IMR-90 (cell line): ENCODE measurements around the gene NPTX2. TPM values are rescaled to one million over a fixed set of nuclear protein-coding genes. Genes with fewer than 3 reads are reported as not detected.
A peak's percentile ranks its signal among the peaks of the same experiment; 100 is the strongest.

Experiments
- ATAC-seq: fragments of 200-7000 bp; cut with Tn5 transposase; 2 replicates; pipeline ENCODE4 v1.9.1; 2020; ENCODE audit warnings: low read depth, mild to moderate bottlenecking, moderate library complexity
- BruUV-seq: library from RNA; stranded (reverse); fragments of 400-500 nt; replicated peaks from 2 replicates; lab custom pipeline; 2021; lab: Mats Ljungman, UMichigan
- CTCF ChIA-PET: fragments of 300-600 bp; formaldehyde crosslinking; extraction: SDS; loops from one replicate; lab custom pipeline; 2021; ENCODE audit warnings: antibody characterized with exemption; lab: Yijun Ruan, JAX
- POLR2A ChIA-PET: fragments of 300-600 bp; sonication (Branson Sonifier 250); formaldehyde crosslinking; loops from one replicate; lab custom pipeline; 2022; ENCODE audit warnings: antibody characterized with exemption; ENCODE audit not compliant: unreplicated experiment; lab: Charles Lee
- DNase-seq: peaks from one replicate; pipeline ENCODE4 v3.0.0; 2013
- H2AFZ ChIP-seq: replicated peaks from 2 replicates; pipeline ENCODE3; 2013; ENCODE audit warnings: low read length, mild to moderate bottlenecking; ENCODE audit not compliant: poor library complexity
- H2AK5ac ChIP-seq: 2 replicates; pipeline ENCODE4 v1.6.1; 2013; ENCODE audit warnings: low read depth, low read length, inconsistent platforms
- H2AK9ac ChIP-seq: replicated peaks from 2 replicates; pipeline ENCODE3; 2013; ENCODE audit warnings: mild to moderate bottlenecking, low read depth, low read length, moderate library complexity; ENCODE audit not compliant: poor library complexity
- H2BK120ac ChIP-seq: 2 replicates; pipeline ENCODE4 v1.6.1; 2013; ENCODE audit warnings: low read depth, low read length, inconsistent platforms
- H2BK15ac ChIP-seq: 3 replicates; pipeline ENCODE4 v1.6.1; 2013; ENCODE audit warnings: low read depth, low read length, inconsistent platforms
- H2BK20ac ChIP-seq: 2 replicates; pipeline ENCODE4 v1.6.1; 2013; ENCODE audit warnings: low read depth, mild to moderate bottlenecking, inconsistent platforms, low read length, moderate library complexity
- H2BK5ac ChIP-seq: 2 replicates; pipeline ENCODE4 v1.6.1; 2013; ENCODE audit warnings: mild to moderate bottlenecking, low read depth, low read length, inconsistent platforms; ENCODE audit not compliant: poor library complexity, severe bottlenecking
- H3K14ac ChIP-seq: replicated peaks from 2 replicates; pipeline ENCODE4 v1.6.1; 2013; ENCODE audit warnings: low read depth, low read length, inconsistent platforms
- H3K18ac ChIP-seq: 2 replicates; pipeline ENCODE4 v1.6.1; 2013; ENCODE audit warnings: low read depth, low read length, control low read depth
- H3K23ac ChIP-seq: 2 replicates; pipeline ENCODE4 v1.6.1; 2013; ENCODE audit warnings: low read depth, low read length, inconsistent platforms
- H3K27ac ChIP-seq: 2 replicates; pipeline ENCODE4 v1.5.1; 2013; ENCODE audit warnings: mild to moderate bottlenecking, control low read depth, low read length; ENCODE audit not compliant: insufficient read depth
- H3K27me3 ChIP-seq: 2 replicates; pipeline ENCODE4 v1.6.1; 2013; ENCODE audit warnings: low read length; ENCODE audit not compliant: control insufficient read depth, insufficient read depth
- H3K36me3 ChIP-seq: 2 replicates; pipeline ENCODE4 v1.6.1; 2013; ENCODE audit warnings: low read length, mixed read lengths; ENCODE audit not compliant: control insufficient read depth, insufficient read depth
- H3K4ac ChIP-seq: 2 replicates; pipeline ENCODE4 v1.6.1; 2013; ENCODE audit warnings: low read depth, low read length, inconsistent platforms
- H3K4me1 ChIP-seq: 2 replicates; pipeline ENCODE4 v1.6.1; 2013; ENCODE audit warnings: low read length, mixed read lengths; ENCODE audit not compliant: control insufficient read depth, insufficient read depth
- H3K4me2 ChIP-seq: 2 replicates; pipeline ENCODE4 v1.6.1; 2013; ENCODE audit warnings: low read depth, mild to moderate bottlenecking, control low read depth, low read length, moderate library complexity
- H3K4me3 ChIP-seq: 2 replicates; pipeline ENCODE4 v1.5.1; 2013; ENCODE audit warnings: low read depth, mild to moderate bottlenecking, control low read depth, low read length, moderate library complexity; ENCODE audit not compliant: insufficient read depth
- H3K56ac ChIP-seq: 2 replicates; pipeline ENCODE4 v1.6.1; 2013; ENCODE audit warnings: low read length, inconsistent platforms; ENCODE audit not compliant: insufficient read depth; ENCODE audit errors: extremely low read depth
- H3K79me1 ChIP-seq, 2 experiments: 2 replicates each; pipeline ENCODE4 v1.6.1; 2013; ENCODE audit warnings: low read length in 2 of 2, inconsistent platforms in 1 of 2, low read depth in 1 of 2
- H3K9ac ChIP-seq: 2 replicates; pipeline ENCODE4 v1.6.1; 2013; ENCODE audit warnings: low read depth, low read length, control low read depth
- H3K9me1 ChIP-seq: 2 replicates; pipeline ENCODE4 v1.6.1; 2013; ENCODE audit warnings: low read length, inconsistent platforms; ENCODE audit not compliant: insufficient read depth
- H3K9me3 ChIP-seq: 2 replicates; pipeline ENCODE4 v1.6.1; 2013; ENCODE audit warnings: low read length; ENCODE audit not compliant: control insufficient read depth, insufficient read depth
- H4K20me1 ChIP-seq: 2 replicates; pipeline ENCODE4 v1.6.1; 2013; ENCODE audit warnings: low read length, inconsistent platforms; ENCODE audit not compliant: insufficient read depth
- H4K5ac ChIP-seq: 2 replicates; pipeline ENCODE4 v1.6.1; 2013; ENCODE audit warnings: mild to moderate bottlenecking, low read depth, low read length, control low read depth
- H4K8ac ChIP-seq, 2 experiments: 2 replicates each; pipeline ENCODE4 v1.6.1; 2013; ENCODE audit warnings: low read depth in 2 of 2, low read length in 2 of 2, control low read depth in 1 of 2, inconsistent platforms in 1 of 2
- H4K91ac ChIP-seq: 2 replicates; pipeline ENCODE4 v1.6.1; 2013; ENCODE audit warnings: low read depth, low read length, inconsistent platforms; ENCODE audit not compliant: insufficient read depth
- CEBPB ChIP-seq: IDR thresholded peaks from 2 replicates; pipeline ENCODE4 v1.6.1; 2012; ENCODE audit warnings: low read depth, low read length, improper control_type of control experiment
- MAZ ChIP-seq: IDR thresholded peaks from 2 replicates; pipeline ENCODE4 v1.6.1; 2012; ENCODE audit warnings: low read depth, mild to moderate bottlenecking, low read length, improper control_type of control experiment, moderate library complexity, borderline replicate concordance
- WGBS, 2 experiments: methylation state at CpG; one replicate each; pipeline versions ENCODE4 v1.1.5 to v1.1.7; 2013; ENCODE audit warnings: missing lambda C conversion rate in 2 of 2; ENCODE audit not compliant: insufficient read length in 1 of 2; ENCODE audit errors: extremely low coverage in 2 of 2; 5-methylcytosine and 5-hydroxymethylcytosine counted together
- dilution Hi-C: fragments of 300-500 bp; cut with HindIII; formaldehyde crosslinking; loops from one replicate; pipeline ENCODE4 v1.14.3; 2018; ENCODE audit warnings: low sequenced_read_pairs; ENCODE audit not compliant: unreplicated experiment
- in situ Hi-C: fragments of 300-500 bp; cut with MboI; formaldehyde crosslinking; loops from 3 replicates; pipeline ENCODE4 v1.14.3; 2019; ENCODE audit warnings: low sequenced_read_pairs, inconsistent platforms, mixed read lengths
- intact Hi-C: fragments of 100-400 bp; cut with micrococcal nuclease; formaldehyde crosslinking; loops from 2 replicates; pipeline ENCODE4 v1.10.0; 2022
- polyA plus RNA-seq, 3 experiments: library from polyadenylated mRNA; depleted of rRNA; stranded (reverse); fragments of >200 nt; gene quantifications; 2 replicates each; pipeline ENCODE4 v1.2.3, GENCODE V29; 2012; ENCODE audit warnings: low replicate concordance in 1 of 3
- total RNA-seq: library from RNA; depleted of rRNA; stranded (reverse); fragments of >200 nt; gene quantifications from 2 replicates; pipeline ENCODE4 v1.2.3, GENCODE V29; 2012

NPTX2 gene
- total and polyA plus RNA-seq, 2 of the 4 experiments (the other 2 are of a cell fraction): under 0.01 to 0.03 TPM

GRCh38 chr7:98619450-98620321 is 2.6 kb downstream of the NPTX2 start:
- Histone ChIP-seq H3K4me3 (no peak overlapping the region), H2BK20ac (no peak overlapping the region), H4K8ac (no peak overlapping the region), H3K79me1 (no peaks in the 10 kb centered on the region), H3K9me3 (peaks cover 3% of the 10 kb centered on the region; the same call in 1 of the 2 replicates), H3K9ac (no peak overlapping the region), H3K56ac (no peak overlapping the region), H2BK120ac (no peak overlapping the region), H2BK5ac (no peak overlapping the region), H2AK5ac (no peak overlapping the region), H3K18ac (no peak overlapping the region), H3K27me3 (peaks cover 4% of the 10 kb centered on the region), H2AFZ (peak overlapping the region; percentile 49), H3K27ac (no peak overlapping the region), H3K23ac (no peak overlapping the region), H3K36me3 (no peaks in the 10 kb centered on the region), H2AK9ac (no peak overlapping the region), H3K4me2 (peak overlapping the region; percentile 33; the same call in 1 of the 2 replicates), H4K20me1 (no peaks in the 10 kb centered on the region), H3K4ac (no peak overlapping the region), H3K14ac (no peak overlapping the region), H3K9me1 (no peaks in the 10 kb centered on the region), H3K4me1 (no peaks in the 10 kb centered on the region), H4K91ac (no peak overlapping the region), H4K5ac (no peak overlapping the region), H2BK15ac (no peak overlapping the region)
- DNase-seq: peak; percentile 1
- intact Hi-C loops: no loop called here
- POLR2A ChIA-PET: no interaction called here
- TF ChIP-seq MAZ (no peak), CEBPB (peak; percentile 67)
- no peak for ATAC-seq
- 13% methylated on average over 17 of the region's 27 CpGs; no CpG with 5 or more reads in 1 of the 2 experiments for WGBS, 2 experiments
- dilution Hi-C loops: no loop called here
- CTCF ChIA-PET: no interaction called here
- no TSS peak for BruUV-seq
- in situ Hi-C loops: no loop called here
